ENCODE results near the gene SLC44A3. TPM values are rescaled to one million over a fixed set of nuclear protein-coding genes. Genes with fewer than 3 reads are reported as not detected.

SLC44A3 gene
- total and polyA plus RNA-seq, 2 experiments from 2014 or later, result 2.9 to 4.5 TPM

DNA sequence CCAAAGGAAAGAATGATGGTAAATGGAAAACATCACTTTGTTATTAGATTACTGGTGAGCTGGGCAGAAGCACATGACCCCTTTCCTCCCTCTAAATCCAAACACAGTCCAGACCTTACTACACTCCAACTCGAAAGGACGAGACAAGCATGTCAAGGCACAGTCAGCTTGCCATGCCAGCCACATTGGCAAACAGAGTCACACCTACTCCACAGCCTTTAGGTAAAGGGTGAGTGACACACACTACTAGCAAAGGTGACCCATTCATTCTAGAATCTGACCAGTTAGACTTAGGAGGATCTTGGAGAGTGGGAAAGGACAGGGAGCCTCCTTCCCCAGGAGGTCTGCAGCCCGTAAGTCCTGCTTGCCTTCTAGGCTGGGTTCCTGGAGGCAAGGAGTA is 3.0 kb downstream of the SLC44A3 start:
- Mint-ChIP-seq H3K4me3 (no peak overlapping the region), H3K36me3 (ENCODE audit: low read depth) (0 out of 3 replicates have a peak, but pooled peaks cover 3% of the 10 kb centered on the region)

More for the DNA sequence above, 3.0 kb downstream of the SLC44A3 start:
- no peaks in the 10 kb centered on the region for H3K9me3 Mint-ChIP-seq
- Histone ChIP-seq H3K4me3 (no peak overlapping the region), H3K36me3 (ENCODE audit: insufficient read depth) (no peaks in the 10 kb centered on the region; the same call in 1 of the 2 replicates), H3K4me1 (ENCODE audit: insufficient read depth) (peaks cover 14% of the 10 kb centered on the region), H3K9me2 (ENCODE audit: insufficient read depth) (no peaks in the 10 kb centered on the region), H3K79me2 (replicated peaks; ENCODE audit: insufficient read depth) (no peaks in the 10 kb centered on the region), H3K27ac (ENCODE audit: low read depth) (no peak overlapping the region), H3F3A (replicated peaks; ENCODE audit: low read depth) (0 out of 2 replicates have a peak, but pooled peaks cover 3% of the 10 kb centered on the region), H3K27me3 (ENCODE audit: insufficient read depth) (peaks cover 8% of the 10 kb centered on the region), H2AFZ (no peak overlapping the region), H4K20me1 (replicated peaks; ENCODE audit: insufficient read depth) (no peaks in the 10 kb centered on the region), H3K4me2 (no peak overlapping the region)
- no peak for ATAC-seq
- DNase-seq (ENCODE audit: low spot score), result no peak
- H3K27me3 Mint-ChIP-seq (ENCODE audit: insufficient read depth, low read depth, poor library complexity), result peaks cover 6% of the 10 kb centered on the region
- no peak overlapping the region for H3K27ac Mint-ChIP-seq
- TF ChIP-seq EZH2phosphoT487 (IDR thresholded peaks at IDR 0.05; ENCODE audit: unreplicated experiment), result no peak
- TF ChIP-seq EZH2 (IDR thresholded peaks at IDR 0.05; ENCODE audit: low read depth, unreplicated experiment), result no peak
- no peak for TF ChIP-seq STAT1 (IDR thresholded peaks at IDR 0.05; ENCODE audit: unreplicated experiment)
- TF ChIP-seq, protein P1, sequence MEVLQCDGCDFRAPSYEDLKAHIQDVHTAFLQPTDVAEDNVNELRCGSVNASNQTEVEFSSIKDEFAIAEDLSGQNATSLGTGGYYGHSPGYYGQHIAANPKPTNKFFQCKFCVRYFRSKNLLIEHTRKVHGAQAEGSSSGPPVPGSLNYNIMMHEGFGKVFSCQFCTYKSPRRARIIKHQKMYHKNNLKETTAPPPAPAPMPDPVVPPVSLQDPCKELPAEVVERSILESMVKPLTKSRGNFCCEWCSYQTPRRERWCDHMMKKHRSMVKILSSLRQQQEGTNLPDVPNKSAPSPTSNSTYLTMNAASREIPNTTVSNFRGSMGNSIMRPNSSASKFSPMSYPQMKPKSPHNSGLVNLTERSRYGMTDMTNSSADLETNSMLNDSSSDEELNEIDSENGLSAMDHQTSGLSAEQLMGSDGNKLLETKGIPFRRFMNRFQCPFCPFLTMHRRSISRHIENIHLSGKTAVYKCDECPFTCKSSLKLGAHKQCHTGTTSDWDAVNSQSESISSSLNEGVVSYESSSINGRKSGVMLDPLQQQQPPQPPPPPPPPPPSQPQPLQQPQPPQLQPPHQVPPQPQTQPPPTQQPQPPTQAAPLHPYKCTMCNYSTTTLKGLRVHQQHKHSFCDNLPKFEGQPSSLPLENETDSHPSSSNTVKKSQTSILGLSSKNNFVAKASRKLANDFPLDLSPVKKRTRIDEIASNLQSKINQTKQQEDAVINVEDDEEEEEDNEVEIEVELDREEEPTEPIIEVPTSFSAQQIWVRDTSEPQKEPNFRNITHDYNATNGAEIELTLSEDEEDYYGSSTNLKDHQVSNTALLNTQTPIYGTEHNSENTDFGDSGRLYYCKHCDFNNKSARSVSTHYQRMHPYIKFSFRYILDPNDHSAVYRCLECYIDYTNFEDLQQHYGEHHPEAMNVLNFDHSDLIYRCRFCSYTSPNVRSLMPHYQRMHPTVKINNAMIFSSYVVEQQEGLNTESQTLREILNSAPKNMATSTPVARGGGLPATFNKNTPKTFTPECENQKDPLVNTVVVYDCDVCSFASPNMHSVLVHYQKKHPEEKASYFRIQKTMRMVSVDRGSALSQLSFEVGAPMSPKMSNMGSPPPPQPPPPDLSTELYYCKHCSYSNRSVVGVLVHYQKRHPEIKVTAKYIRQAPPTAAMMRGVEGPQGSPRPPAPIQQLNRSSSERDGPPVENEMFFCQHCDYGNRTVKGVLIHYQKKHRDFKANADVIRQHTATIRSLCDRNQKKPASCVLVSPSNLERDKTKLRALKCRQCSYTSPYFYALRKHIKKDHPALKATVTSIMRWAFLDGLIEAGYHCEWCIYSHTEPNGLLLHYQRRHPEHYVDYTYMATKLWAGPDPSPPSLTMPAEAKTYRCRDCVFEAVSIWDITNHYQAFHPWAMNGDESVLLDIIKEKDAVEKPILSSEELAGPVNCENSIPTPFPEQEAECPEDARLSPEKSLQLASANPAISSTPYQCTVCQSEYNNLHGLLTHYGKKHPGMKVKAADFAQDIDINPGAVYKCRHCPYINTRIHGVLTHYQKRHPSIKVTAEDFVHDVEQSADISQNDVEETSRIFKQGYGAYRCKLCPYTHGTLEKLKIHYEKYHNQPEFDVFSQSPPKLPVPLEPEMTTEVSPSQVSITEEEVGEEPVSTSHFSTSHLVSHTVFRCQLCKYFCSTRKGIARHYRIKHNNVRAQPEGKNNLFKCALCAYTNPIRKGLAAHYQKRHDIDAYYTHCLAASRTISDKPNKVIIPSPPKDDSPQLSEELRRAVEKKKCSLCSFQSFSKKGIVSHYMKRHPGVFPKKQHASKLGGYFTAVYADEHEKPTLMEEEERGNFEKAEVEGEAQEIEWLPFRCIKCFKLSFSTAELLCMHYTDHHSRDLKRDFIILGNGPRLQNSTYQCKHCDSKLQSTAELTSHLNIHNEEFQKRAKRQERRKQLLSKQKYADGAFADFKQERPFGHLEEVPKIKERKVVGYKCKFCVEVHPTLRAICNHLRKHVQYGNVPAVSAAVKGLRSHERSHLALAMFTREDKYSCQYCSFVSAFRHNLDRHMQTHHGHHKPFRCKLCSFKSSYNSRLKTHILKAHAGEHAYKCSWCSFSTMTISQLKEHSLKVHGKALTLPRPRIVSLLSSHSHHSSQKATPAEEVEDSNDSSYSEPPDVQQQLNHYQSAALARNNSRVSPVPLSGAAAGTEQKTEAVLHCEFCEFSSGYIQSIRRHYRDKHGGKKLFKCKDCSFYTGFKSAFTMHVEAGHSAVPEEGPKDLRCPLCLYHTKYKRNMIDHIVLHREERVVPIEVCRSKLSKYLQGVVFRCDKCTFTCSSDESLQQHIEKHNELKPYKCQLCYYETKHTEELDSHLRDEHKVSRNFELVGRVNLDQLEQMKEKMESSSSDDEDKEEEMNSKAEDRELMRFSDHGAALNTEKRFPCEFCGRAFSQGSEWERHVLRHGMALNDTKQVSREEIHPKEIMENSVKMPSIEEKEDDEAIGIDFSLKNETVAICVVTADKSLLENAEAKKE (CRISPR knock-in tag; IDR thresholded peaks at IDR 0.05), result no peak
- no peak for TF ChIP-seq ZNF331 (CRISPR knock-in tag; IDR thresholded peaks at IDR 0.05; ENCODE audit: low read depth)
- peaks cover 20% of the 10 kb centered on the region for H3K4me1 Mint-ChIP-seq

Measured in GM23338 (cell line).